ENCODE measurements around the gene C16orf89.
A peak's percentile ranks its signal among the peaks of the same experiment; 100 is the strongest.
"Not testable (repeated sequence)": the region's sequence is repeated elsewhere in the genome, so short reads cannot be mapped to it uniquely, and the experiment has no call there.

The C16orf89 gene

GRCh38 chr16:5065813-5066212, at the start of gene C16orf89:
C16orf89 (minus strand) TSS chr16:5065956; CDS start chr16:5065908, 48 bp downstream.
- DNase-seq, result no peak

GRCh38 chr16:5110933-5111332, 45.2 kb upstream of the C16orf89 start:
- not testable (repeated sequence) for DNase-seq

GRCh38 chr16:5108505-5109158, 42.9 kb upstream of the C16orf89 start:
- DNase-seq, result no peak

GRCh38 chr16:5105039-5105438, 39.3 kb upstream of the C16orf89 start:
- DNase-seq, result peak; percentile 19

- not testable (repeated sequence) for DNase-seq
Measured at GRCh38 chr16:5103296-5104032, 37.7 kb upstream of the C16orf89 start.

- not testable (repeated sequence) for DNase-seq
Measured at GRCh38 chr16:5099174-5099573, 33.4 kb upstream of the C16orf89 start.

GRCh38 chr16:5098221-5099159, 32.7 kb upstream of the C16orf89 start:
- DNase-seq, result peak; percentile 59

- DNase-seq, result peak; percentile 99
Measured at GRCh38 chr16:5097470-5098220, 31.9 kb upstream of the C16orf89 start, which contains the start of gene EEF2KMT. EEF2KMT (minus strand) TSS chr16:5097795; CDS start chr16:5097739, 56 bp downstream.

- DNase-seq, result peak; percentile 53
Measured at GRCh38 chr16:5097061-5097469, 31.3 kb upstream of the C16orf89 start.

- DNase-seq, result not testable (repeated sequence)
Measured at GRCh38 chr16:5096437-5097060, 30.8 kb upstream of the C16orf89 start.

- DNase-seq, result not testable (repeated sequence)
Measured at GRCh38 chr16:5095145-5095830, 29.5 kb upstream of the C16orf89 start.

- not testable (repeated sequence) for DNase-seq
Measured at GRCh38 chr16:5093746-5094145, 28.0 kb upstream of the C16orf89 start.

- not testable (repeated sequence) for DNase-seq
Measured at GRCh38 chr16:5093081-5093480, 27.3 kb upstream of the C16orf89 start.

- not testable (repeated sequence) for DNase-seq
Measured at GRCh38 chr16:5090592-5090991, 24.8 kb upstream of the C16orf89 start.

GRCh38 chr16:5089911-5090555, 24.3 kb upstream of the C16orf89 start:
- DNase-seq, result not testable (repeated sequence)

GRCh38 chr16:5088936-5089335, 23.2 kb upstream of the C16orf89 start:
- DNase-seq, result not testable (repeated sequence)

- DNase-seq, result not testable (repeated sequence)
Measured at GRCh38 chr16:5088086-5088790, 22.5 kb upstream of the C16orf89 start.

- not testable (repeated sequence) for DNase-seq
Measured at GRCh38 chr16:5085716-5086115, 20.0 kb upstream of the C16orf89 start.

- DNase-seq, result peak; percentile 54
Measured at GRCh38 chr16:5084802-5085201, 19.0 kb upstream of the C16orf89 start.

Data from NCI-H69 (cell line).